HepG2 (cell line): ENCODE results near the gene THPO. TPM values are rescaled to one million over a fixed set of nuclear protein-coding genes. Genes with fewer than 3 reads are reported as not detected.

ENCODE experiments used
- CBX2 ChIP-seq, 2 experiments: fragments of 200-600 bp in 1 of 2; sonication (generic); formaldehyde crosslinking in 1 of 2; IDR thresholded peaks; 2 replicates each; pipeline versions ENCODE4 v1.7.0 to v1.8.1; 2018 to 2022; ENCODE audit warnings: low read depth in 2 of 2, low read length in 1 of 2, mild to moderate bottlenecking in 1 of 2, missing genetic modification reagents in 1 of 2
- CENPT ChIP-seq: sonication (generic); formaldehyde crosslinking; IDR thresholded peaks from 2 replicates; pipeline ENCODE4 v1.8.0; 2022; ENCODE audit warnings: low read depth, mild to moderate bottlenecking, moderate library complexity, missing genetic modification reagents
- ELK4 ChIP-seq: sonication (generic); formaldehyde crosslinking; IDR thresholded peaks from 2 replicates; pipeline ENCODE4 v1.9.0; 2021; ENCODE audit warnings: missing genetic modification reagents, borderline replicate concordance
- MTA3 ChIP-seq: sonication (generic); formaldehyde crosslinking; IDR thresholded peaks from 2 replicates; pipeline ENCODE4 v1.4.0; 2020; ENCODE audit warnings: missing genetic modification reagents
- NFE2 ChIP-seq: sonication (generic); formaldehyde crosslinking; IDR thresholded peaks from 2 replicates; pipeline ENCODE4 v1.4.0; 2020; ENCODE audit warnings: missing genetic modification reagents
- NFE2L1 ChIP-seq: sonication (generic); formaldehyde crosslinking; IDR thresholded peaks from 2 replicates; pipeline ENCODE4 v1.4.0; 2020; ENCODE audit warnings: missing genetic modification reagents, mild to moderate bottlenecking, borderline replicate concordance
- NFIB ChIP-seq: sonication (generic); formaldehyde crosslinking; IDR thresholded peaks from 2 replicates; pipeline ENCODE4 v1.9.0; 2021; ENCODE audit warnings: missing genetic modification reagents, mild to moderate bottlenecking, borderline replicate concordance
- PATZ1 ChIP-seq: sonication (generic); formaldehyde crosslinking; IDR thresholded peaks from 2 replicates; pipeline ENCODE4 v1.4.0; 2020; ENCODE audit warnings: missing genetic modification reagents
- RORA ChIP-seq: sonication (generic); formaldehyde crosslinking; IDR thresholded peaks from 2 replicates; pipeline ENCODE4 v1.5.0; 2020; ENCODE audit warnings: mild to moderate bottlenecking, missing genetic modification reagents, moderate library complexity
- THAP9 ChIP-seq: sonication (generic); formaldehyde crosslinking; IDR thresholded peaks from 2 replicates; pipeline ENCODE4; 2020; ENCODE audit warnings: missing genetic modification reagents, mild to moderate bottlenecking, borderline replicate concordance
- ZKSCAN5 ChIP-seq: sonication (generic); formaldehyde crosslinking; IDR thresholded peaks from 2 replicates; pipeline ENCODE4 v1.5.1; 2020; ENCODE audit warnings: mild to moderate bottlenecking, missing genetic modification reagents
- ZMYM3 ChIP-seq: sonication (generic); formaldehyde crosslinking; IDR thresholded peaks from 2 replicates; pipeline ENCODE4 v1.5.1; 2020; ENCODE audit warnings: mild to moderate bottlenecking, missing genetic modification reagents
- ZNF251 ChIP-seq: sonication (generic); formaldehyde crosslinking; IDR thresholded peaks from 2 replicates; pipeline ENCODE4 v1.9.0; 2021; ENCODE audit warnings: mild to moderate bottlenecking, missing genetic modification reagents
- ZNF747 ChIP-seq: sonication (generic); formaldehyde crosslinking; IDR thresholded peaks from 2 replicates; pipeline ENCODE4 v1.8.1; 2023; ENCODE audit warnings: missing genetic modification reagents, mild to moderate bottlenecking, borderline replicate concordance
- ZNF776 ChIP-seq: sonication (generic); formaldehyde crosslinking; IDR thresholded peaks from 2 replicates; pipeline ENCODE4 v1.4.0; 2020; ENCODE audit warnings: mild to moderate bottlenecking, missing genetic modification reagents
- ZNF850 ChIP-seq: sonication (generic); formaldehyde crosslinking; conservative IDR thresholded peaks from 2 replicates; pipeline ENCODE4 v1.9.0; 2021; ENCODE audit warnings: mild to moderate bottlenecking, missing genetic modification reagents
- polyA plus RNA-seq, 8 experiments: library from polyadenylated mRNA; depleted of rRNA in 3 of 8; stranded (reverse) in 7 of 8; unstranded in 1 of 8; fragments of >200 nt; fragmentation: Illumina TruSeq in 4 of 8; extraction: Trizol in 4 of 8; gene quantifications; 2 replicates each; pipeline versions ENCODE4 v1.2.1 to v1.2.3, GENCODE V29; 2011 to 2016; ENCODE audit warnings: low read depth in 4 of 8, missing spikeins in 1 of 8, mixed read lengths in 1 of 8; ENCODE audit not compliant: insufficient read depth in 1 of 8
- total RNA-seq, 5 experiments: library from RNA; depleted of rRNA; stranded (reverse); fragments of >200 nt; fragmentation: Illumina TruSeq; extraction: Trizol; gene quantifications; 2 replicates each; pipeline ENCODE4 v1.2.3, GENCODE V29; 2016; ENCODE audit warnings: low read depth in 1 of 5
- TF ChIP-seq, protein P1 (sequence below): IDR thresholded peaks from 2 replicates; pipeline ENCODE4 v1.6.1; 2012; ENCODE audit warnings: inconsistent platforms
- TF ChIP-seq, protein P2 (sequence below): sonication (generic); IDR thresholded peaks from 2 replicates; pipeline ENCODE4 v1.6.1; 2016; ENCODE audit warnings: low read depth, borderline replicate concordance
- TF ChIP-seq, protein P3 (sequence below): sonication (generic); formaldehyde crosslinking; IDR thresholded peaks from 2 replicates; pipeline ENCODE4 v1.8.0; 2022; ENCODE audit warnings: mild to moderate bottlenecking, missing genetic modification reagents; ENCODE audit not compliant: insufficient replicate concordance

The THPO gene
- total and polyA plus RNA-seq, 2 of the 13 experiments (the other 11 are each of a cell fraction or from before 2014, with no cell fraction given), result 2.8 to 4.8 TPM

GRCh38 chr3:184362668-184363546 is 15.1 kb downstream of the THPO start (continued):
- TF ChIP-seq ZNF747 (CRISPR knock-in tag) (peak; percentile 82; the same call in 1 of the 2 replicates), THAP9 (peak; percentile 80), MTA3 (CRISPR knock-in tag) (no peak), CBX2 (IDR thresholded peaks at IDR 0.05; ENCODE audit: low read depth, low read length) (no peak), CBX2 (CRISPR knock-in tag; IDR thresholded peaks at IDR 0.05; ENCODE audit: low read depth) (no peak), NFE2L1 (no peak), ZNF850 (CRISPR knock-in tag) (peak; percentile 93; the same call in 1 of the 2 replicates), NFE2 (CRISPR knock-in tag) (no peak), PATZ1 (peak; percentile 93), ELK4 (no peak), NFIB (no peak), ZNF251 (CRISPR knock-in tag) (no peak), ZMYM3 (CRISPR knock-in tag) (no peak), RORA (CRISPR knock-in tag) (no peak), CENPT (CRISPR knock-in tag) (peak; percentile 84; the same call in 1 of the 2 replicates), ZNF776 (peak; percentile 91), ZKSCAN5 (CRISPR knock-in tag) (no peak)
- TF ChIP-seq, protein P1, sequence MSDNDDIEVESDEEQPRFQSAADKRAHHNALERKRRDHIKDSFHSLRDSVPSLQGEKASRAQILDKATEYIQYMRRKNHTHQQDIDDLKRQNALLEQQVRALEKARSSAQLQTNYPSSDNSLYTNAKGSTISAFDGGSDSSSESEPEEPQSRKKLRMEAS, result peak; percentile 85
- TF ChIP-seq, protein P2, sequence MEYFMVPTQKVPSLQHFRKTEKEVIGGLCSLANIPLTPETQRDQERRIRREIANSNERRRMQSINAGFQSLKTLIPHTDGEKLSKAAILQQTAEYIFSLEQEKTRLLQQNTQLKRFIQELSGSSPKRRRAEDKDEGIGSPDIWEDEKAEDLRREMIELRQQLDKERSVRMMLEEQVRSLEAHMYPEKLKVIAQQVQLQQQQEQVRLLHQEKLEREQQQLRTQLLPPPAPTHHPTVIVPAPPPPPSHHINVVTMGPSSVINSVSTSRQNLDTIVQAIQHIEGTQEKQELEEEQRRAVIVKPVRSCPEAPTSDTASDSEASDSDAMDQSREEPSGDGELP, result peak; percentile 83
- TF ChIP-seq, protein P3, sequence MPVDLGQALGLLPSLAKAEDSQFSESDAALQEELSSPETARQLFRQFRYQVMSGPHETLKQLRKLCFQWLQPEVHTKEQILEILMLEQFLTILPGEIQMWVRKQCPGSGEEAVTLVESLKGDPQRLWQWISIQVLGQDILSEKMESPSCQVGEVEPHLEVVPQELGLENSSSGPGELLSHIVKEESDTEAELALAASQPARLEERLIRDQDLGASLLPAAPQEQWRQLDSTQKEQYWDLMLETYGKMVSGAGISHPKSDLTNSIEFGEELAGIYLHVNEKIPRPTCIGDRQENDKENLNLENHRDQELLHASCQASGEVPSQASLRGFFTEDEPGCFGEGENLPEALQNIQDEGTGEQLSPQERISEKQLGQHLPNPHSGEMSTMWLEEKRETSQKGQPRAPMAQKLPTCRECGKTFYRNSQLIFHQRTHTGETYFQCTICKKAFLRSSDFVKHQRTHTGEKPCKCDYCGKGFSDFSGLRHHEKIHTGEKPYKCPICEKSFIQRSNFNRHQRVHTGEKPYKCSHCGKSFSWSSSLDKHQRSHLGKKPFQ, result peak; percentile 80
